ENCODE results near the gene ACSM3.
"Not testable (repeated sequence)": the region's sequence is repeated elsewhere in the genome, so short reads cannot be mapped to it uniquely, and the experiment has no call there.

DNA sequence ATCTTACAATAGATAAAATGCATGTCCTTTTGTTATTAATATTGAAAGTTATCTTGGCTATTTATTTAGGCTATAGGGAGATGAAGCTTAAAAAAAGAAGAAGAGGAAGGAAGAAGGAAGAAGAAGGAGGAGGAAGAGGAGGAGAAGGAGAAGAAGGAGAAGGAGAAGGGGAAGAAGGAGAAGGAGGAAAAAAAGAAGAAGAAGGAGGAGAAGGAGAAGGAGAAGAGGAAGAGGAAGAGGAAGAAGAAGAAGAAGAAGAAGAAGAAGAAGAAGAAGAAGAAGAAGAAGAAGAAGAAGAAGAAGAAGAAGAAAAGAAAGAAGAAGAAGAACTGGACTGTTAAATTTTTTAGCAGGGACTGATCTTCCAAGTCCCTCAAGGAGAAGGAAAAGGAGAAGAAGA lies 46.1 kb upstream of the ACSM3 start:
- TF ChIP-seq CEBPB (IDR thresholded peaks at IDR 0.05); POLR2A (IDR thresholded peaks at IDR 0.05; ENCODE audit: low read length); BHLHE40 (IDR thresholded peaks at IDR 0.05; ENCODE audit: low read depth, low read length); RFX5 (IDR thresholded peaks at IDR 0.05); ZFP36 (IDR thresholded peaks at IDR 0.05; ENCODE audit: borderline replicate concordance, partially characterized antibody); EHF (CRISPR knock-in tag; IDR thresholded peaks at IDR 0.05); NR3C1 (IDR thresholded peaks at IDR 0.05); MYC (IDR thresholded peaks at IDR 0.05; ENCODE audit: borderline replicate concordance, low read length); NFE2L2 (conservative IDR thresholded peaks at IDR 0.05; ENCODE audit: low read length): not testable (repeated sequence)
- TF ChIP-seq, protein P1, sequence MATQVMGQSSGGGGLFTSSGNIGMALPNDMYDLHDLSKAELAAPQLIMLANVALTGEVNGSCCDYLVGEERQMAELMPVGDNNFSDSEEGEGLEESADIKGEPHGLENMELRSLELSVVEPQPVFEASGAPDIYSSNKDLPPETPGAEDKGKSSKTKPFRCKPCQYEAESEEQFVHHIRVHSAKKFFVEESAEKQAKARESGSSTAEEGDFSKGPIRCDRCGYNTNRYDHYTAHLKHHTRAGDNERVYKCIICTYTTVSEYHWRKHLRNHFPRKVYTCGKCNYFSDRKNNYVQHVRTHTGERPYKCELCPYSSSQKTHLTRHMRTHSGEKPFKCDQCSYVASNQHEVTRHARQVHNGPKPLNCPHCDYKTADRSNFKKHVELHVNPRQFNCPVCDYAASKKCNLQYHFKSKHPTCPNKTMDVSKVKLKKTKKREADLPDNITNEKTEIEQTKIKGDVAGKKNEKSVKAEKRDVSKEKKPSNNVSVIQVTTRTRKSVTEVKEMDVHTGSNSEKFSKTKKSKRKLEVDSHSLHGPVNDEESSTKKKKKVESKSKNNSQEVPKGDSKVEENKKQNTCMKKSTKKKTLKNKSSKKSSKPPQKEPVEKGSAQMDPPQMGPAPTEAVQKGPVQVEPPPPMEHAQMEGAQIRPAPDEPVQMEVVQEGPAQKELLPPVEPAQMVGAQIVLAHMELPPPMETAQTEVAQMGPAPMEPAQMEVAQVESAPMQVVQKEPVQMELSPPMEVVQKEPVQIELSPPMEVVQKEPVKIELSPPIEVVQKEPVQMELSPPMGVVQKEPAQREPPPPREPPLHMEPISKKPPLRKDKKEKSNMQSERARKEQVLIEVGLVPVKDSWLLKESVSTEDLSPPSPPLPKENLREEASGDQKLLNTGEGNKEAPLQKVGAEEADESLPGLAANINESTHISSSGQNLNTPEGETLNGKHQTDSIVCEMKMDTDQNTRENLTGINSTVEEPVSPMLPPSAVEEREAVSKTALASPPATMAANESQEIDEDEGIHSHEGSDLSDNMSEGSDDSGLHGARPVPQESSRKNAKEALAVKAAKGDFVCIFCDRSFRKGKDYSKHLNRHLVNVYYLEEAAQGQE (IDR thresholded peaks at IDR 0.05): not testable (repeated sequence)
- TF ChIP-seq, protein P2, sequence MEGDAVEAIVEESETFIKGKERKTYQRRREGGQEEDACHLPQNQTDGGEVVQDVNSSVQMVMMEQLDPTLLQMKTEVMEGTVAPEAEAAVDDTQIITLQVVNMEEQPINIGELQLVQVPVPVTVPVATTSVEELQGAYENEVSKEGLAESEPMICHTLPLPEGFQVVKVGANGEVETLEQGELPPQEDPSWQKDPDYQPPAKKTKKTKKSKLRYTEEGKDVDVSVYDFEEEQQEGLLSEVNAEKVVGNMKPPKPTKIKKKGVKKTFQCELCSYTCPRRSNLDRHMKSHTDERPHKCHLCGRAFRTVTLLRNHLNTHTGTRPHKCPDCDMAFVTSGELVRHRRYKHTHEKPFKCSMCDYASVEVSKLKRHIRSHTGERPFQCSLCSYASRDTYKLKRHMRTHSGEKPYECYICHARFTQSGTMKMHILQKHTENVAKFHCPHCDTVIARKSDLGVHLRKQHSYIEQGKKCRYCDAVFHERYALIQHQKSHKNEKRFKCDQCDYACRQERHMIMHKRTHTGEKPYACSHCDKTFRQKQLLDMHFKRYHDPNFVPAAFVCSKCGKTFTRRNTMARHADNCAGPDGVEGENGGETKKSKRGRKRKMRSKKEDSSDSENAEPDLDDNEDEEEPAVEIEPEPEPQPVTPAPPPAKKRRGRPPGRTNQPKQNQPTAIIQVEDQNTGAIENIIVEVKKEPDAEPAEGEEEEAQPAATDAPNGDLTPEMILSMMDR (IDR thresholded peaks at IDR 0.05): not testable (repeated sequence)
- TF ChIP-seq, protein P3, sequence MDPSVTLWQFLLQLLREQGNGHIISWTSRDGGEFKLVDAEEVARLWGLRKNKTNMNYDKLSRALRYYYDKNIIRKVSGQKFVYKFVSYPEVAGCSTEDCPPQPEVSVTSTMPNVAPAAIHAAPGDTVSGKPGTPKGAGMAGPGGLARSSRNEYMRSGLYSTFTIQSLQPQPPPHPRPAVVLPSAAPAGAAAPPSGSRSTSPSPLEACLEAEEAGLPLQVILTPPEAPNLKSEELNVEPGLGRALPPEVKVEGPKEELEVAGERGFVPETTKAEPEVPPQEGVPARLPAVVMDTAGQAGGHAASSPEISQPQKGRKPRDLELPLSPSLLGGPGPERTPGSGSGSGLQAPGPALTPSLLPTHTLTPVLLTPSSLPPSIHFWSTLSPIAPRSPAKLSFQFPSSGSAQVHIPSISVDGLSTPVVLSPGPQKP (IDR thresholded peaks at IDR 0.05; ENCODE audit: low read depth, low read length): not testable (repeated sequence)

Measured in A549 (cell line).